ENCODE results near the gene SLC39A8.

GRCh38 chr4:102355748-102356147 lies 10.5 kb upstream of the SLC39A8 start:
- TF ChIP-seq RFX5 (IDR thresholded peaks at IDR 0.05; ENCODE audit: low read length), result no peak
- TF ChIP-seq USF2 (IDR thresholded peaks at IDR 0.05; ENCODE audit: borderline replicate concordance, low read depth, low read length), result no peak
- TF ChIP-seq CTCF (IDR thresholded peaks at IDR 0.05), result no peak
- no peak for TF ChIP-seq EZH2phosphoT487 (IDR thresholded peaks at IDR 0.05; ENCODE audit: borderline replicate concordance, low read depth)
- no peak for TF ChIP-seq NFIC (IDR thresholded peaks at IDR 0.05; ENCODE audit: borderline replicate concordance)
- no peak for TF ChIP-seq POLR2AphosphoS5 (IDR thresholded peaks at IDR 0.05; ENCODE audit: low read depth, low read length)
- TF ChIP-seq RCOR1 (IDR thresholded peaks at IDR 0.05; ENCODE audit: low read length), result no peak
- no peak for TF ChIP-seq JUND (IDR thresholded peaks at IDR 0.05)
